ENCODE measurements around the gene CSNK1G1.
"Not testable (repeated sequence)": the region's sequence is repeated elsewhere in the genome, so short reads cannot be mapped to it uniquely, and the experiment has no call there.

Gene CSNK1G1

DNA sequence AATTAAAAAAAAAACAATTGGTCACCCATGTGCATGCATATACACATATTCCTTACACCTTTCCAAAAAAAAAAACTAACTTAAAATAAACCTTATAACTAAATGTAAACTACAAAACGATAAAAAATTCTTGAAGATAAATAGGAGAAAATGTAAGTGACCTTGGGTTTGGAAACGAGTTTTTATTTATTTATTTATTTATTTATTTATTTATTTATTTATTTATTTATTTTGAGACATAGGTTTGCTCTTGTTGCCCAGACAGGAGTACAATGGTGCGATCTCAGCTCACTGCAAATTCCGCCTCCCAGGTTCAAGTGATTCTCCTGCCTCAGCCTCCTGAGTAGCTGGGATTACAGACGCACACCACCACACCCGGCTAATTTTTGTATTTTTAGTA, 9.7 kb downstream of the CSNK1G1 start:
- not testable (repeated sequence) for H3K9me3 ChIP-seq (ENCODE audit: low read length); H3K4me3 ChIP-seq (ENCODE audit: low read depth in 1 of 2, low read length in 2 of 2); H3K9ac ChIP-seq (ENCODE audit: low read length); H3K27me3 ChIP-seq (ENCODE audit: control insufficient read depth in 1 of 2, insufficient read depth in 2 of 2, low read length in 2 of 2); H3K4me1 ChIP-seq (ENCODE audit: insufficient read depth, low read length); H3K36me3 ChIP-seq (ENCODE audit: insufficient read depth, low read length); H3K27ac ChIP-seq (ENCODE audit: low read depth, low read length)

DNA sequence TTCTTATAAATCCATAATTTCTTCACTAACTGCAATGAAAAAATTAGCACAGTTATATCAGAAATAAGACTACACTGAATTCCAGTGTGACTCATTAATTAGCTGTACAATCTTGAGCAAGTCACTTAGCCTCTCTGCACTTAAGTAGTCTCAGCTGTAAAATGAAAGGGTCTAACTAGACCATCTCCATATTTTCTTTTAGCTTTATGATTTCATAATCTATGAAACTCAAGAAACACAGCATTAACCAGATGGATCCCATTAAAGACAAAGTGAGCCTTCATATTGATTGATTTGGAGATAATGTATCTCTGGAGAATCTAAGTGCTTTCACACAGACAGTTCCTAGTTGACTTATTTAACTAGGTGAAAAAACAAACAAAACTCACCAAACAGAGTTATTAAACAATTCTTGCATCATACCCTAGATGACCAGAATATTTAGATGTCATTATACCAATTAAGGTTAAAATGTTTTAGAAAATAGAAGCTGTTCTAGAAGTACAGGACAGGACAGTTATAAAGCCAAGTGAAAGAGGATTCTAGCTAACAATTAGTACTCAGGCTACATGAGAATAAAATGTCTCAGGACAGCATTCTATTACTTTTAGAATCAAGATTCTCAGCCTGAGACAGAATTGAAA, 11.2 kb downstream of the CSNK1G1 start:
- H3K27ac ChIP-seq (ENCODE audit: low read depth, low read length) = no peak overlapping the region
- no peak overlapping the region for H3K9ac ChIP-seq (ENCODE audit: low read length)

GRCh38 chr15:64343841-64344240, 12.1 kb downstream of the CSNK1G1 start:
- no peak overlapping the region for H3K27ac ChIP-seq (ENCODE audit: low read depth, low read length)
- no peaks in the 10 kb centered on the region for H3K36me3 ChIP-seq (ENCODE audit: insufficient read depth, low read length)
- H3K9me3 ChIP-seq (ENCODE audit: low read length) = no peaks in the 10 kb centered on the region
- H3K27me3 ChIP-seq (ENCODE audit: control insufficient read depth in 1 of 2, insufficient read depth in 2 of 2, low read length in 2 of 2) = no peaks in the 10 kb centered on the region
- H3K9ac ChIP-seq (ENCODE audit: low read length) = no peak overlapping the region
- H3K4me1 ChIP-seq (ENCODE audit: insufficient read depth, low read length) = no peaks in the 10 kb centered on the region
- H3K4me3 ChIP-seq (ENCODE audit: low read depth in 1 of 2, low read length in 2 of 2) = no peak overlapping the region

More for the DNA sequence above, 11.2 kb downstream of the CSNK1G1 start:
- Histone ChIP-seq H3K27me3 (ENCODE audit: control insufficient read depth in 1 of 2, insufficient read depth in 2 of 2, low read length in 2 of 2) (no peaks in the 10 kb centered on the region), H3K9me3 (ENCODE audit: low read length) (no peaks in the 10 kb centered on the region), H3K4me1 (ENCODE audit: insufficient read depth, low read length) (no peaks in the 10 kb centered on the region), H3K4me3 (ENCODE audit: low read depth in 1 of 2, low read length in 2 of 2) (no peak overlapping the region), H3K36me3 (ENCODE audit: insufficient read depth, low read length) (no peaks in the 10 kb centered on the region)

DNA sequence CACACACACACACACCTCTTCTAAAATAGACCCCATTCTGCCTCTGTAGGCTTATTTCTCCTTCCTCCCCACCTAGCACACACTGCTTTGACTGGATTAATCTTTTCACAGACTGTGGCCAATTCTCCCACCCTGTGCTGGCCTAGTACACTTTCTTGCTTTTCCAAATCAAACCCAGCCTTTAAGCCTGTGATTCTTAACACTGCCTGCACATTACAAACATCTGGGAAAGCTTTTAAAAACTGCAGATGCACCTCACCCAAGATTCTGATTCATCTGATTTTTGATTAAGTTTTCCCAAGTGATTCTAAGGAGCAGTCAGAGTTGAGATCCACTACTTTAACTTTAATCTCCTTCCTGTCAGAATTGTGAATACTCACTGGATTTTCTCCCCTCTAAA, 12.8 kb downstream of the CSNK1G1 start:
- Histone ChIP-seq H3K36me3 (ENCODE audit: insufficient read depth, low read length) (no peaks in the 10 kb centered on the region), H3K27me3 (ENCODE audit: control insufficient read depth in 1 of 2, insufficient read depth in 2 of 2, low read length in 2 of 2) (no peaks in the 10 kb centered on the region), H3K4me1 (ENCODE audit: insufficient read depth, low read length) (no peaks in the 10 kb centered on the region), H3K4me3 (ENCODE audit: low read depth in 1 of 2, low read length in 2 of 2) (no peak overlapping the region), H3K9me3 (ENCODE audit: low read length) (no peaks in the 10 kb centered on the region), H3K9ac (ENCODE audit: low read length) (no peak overlapping the region), H3K27ac (ENCODE audit: low read depth, low read length) (no peak overlapping the region)

DNA sequence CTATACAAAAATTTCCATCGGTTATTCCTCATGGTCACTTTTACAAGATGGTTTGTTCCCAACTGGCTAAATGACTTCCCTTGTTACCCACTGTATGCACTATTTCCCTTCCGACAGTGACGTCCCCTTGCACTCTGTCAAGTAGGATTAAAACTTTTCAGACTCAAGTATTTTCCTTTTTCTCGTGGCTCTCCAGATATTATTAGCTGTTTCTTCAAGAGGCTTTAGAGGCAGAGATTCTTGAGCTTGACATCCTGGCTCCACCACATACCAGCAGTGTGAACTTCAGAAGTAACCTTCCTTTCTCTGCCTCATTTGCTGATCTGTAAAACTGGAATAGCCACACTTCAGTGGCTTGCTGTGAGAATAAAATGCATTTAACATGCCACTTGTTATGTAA, 14.0 kb downstream of the CSNK1G1 start:
- Histone ChIP-seq H3K9me3 (ENCODE audit: low read length) (no peaks in the 10 kb centered on the region), H3K36me3 (ENCODE audit: insufficient read depth, low read length) (no peaks in the 10 kb centered on the region), H3K27ac (ENCODE audit: low read depth, low read length) (no peak overlapping the region), H3K9ac (ENCODE audit: low read length) (no peak overlapping the region), H3K4me1 (ENCODE audit: insufficient read depth, low read length) (no peaks in the 10 kb centered on the region), H3K27me3 (ENCODE audit: control insufficient read depth in 1 of 2, insufficient read depth in 2 of 2, low read length in 2 of 2) (no peaks in the 10 kb centered on the region), H3K4me3 (ENCODE audit: low read depth in 1 of 2, low read length in 2 of 2) (no peak overlapping the region)

- Histone ChIP-seq H3K9me3 (ENCODE audit: low read length) (no peaks in the 10 kb centered on the region), H3K9ac (ENCODE audit: low read length) (no peak overlapping the region), H3K36me3 (ENCODE audit: insufficient read depth, low read length) (no peaks in the 10 kb centered on the region), H3K27me3 (ENCODE audit: control insufficient read depth in 1 of 2, insufficient read depth in 2 of 2, low read length in 2 of 2) (no peaks in the 10 kb centered on the region), H3K4me3 (ENCODE audit: low read depth in 1 of 2, low read length in 2 of 2) (no peak overlapping the region), H3K27ac (ENCODE audit: low read depth, low read length) (no peak overlapping the region), H3K4me1 (ENCODE audit: insufficient read depth, low read length) (no peaks in the 10 kb centered on the region)
These were observed 15.6 kb downstream of the CSNK1G1 start for GRCh38 chr15:64340355-64340754.

DNA sequence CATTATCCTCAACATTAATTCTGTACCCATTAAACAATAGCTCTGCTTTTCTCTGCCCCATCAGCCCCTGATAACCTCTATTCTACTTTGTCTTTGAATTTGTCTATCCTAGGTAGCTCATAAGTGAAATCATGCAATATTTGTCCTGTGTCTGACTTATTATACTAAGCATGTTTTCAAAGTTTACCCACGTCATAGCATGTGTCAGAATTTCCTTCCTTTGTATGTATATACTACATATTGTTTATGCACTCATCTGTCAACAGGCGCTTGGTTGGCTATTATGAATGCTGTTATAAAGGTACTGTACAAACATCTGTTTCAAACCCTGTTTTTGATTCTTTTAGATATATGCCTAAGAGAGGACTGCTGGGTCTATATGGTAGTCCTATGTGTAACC, 18.2 kb downstream of the CSNK1G1 start:
- H3K9ac ChIP-seq (ENCODE audit: low read length) = no peak overlapping the region

GRCh38 chr15:64333986-64334929, 21.7 kb downstream of the CSNK1G1 start:
- no peaks in the 10 kb centered on the region for H3K4me1 ChIP-seq (ENCODE audit: insufficient read depth, low read length)
- no peak overlapping the region for H3K9ac ChIP-seq (ENCODE audit: low read length)
- no peaks in the 10 kb centered on the region for H3K36me3 ChIP-seq (ENCODE audit: insufficient read depth, low read length)
- no peak overlapping the region for H3K27ac ChIP-seq (ENCODE audit: low read depth, low read length)
- H3K27me3 ChIP-seq (ENCODE audit: control insufficient read depth in 1 of 2, insufficient read depth in 2 of 2, low read length in 2 of 2) = no peaks in the 10 kb centered on the region
- H3K9me3 ChIP-seq (ENCODE audit: low read length) = no peaks in the 10 kb centered on the region
- no peak overlapping the region for H3K4me3 ChIP-seq (ENCODE audit: low read depth in 1 of 2, low read length in 2 of 2)

More for the DNA sequence above, 18.2 kb downstream of the CSNK1G1 start:
- H3K9me3 ChIP-seq (ENCODE audit: low read length) = no peaks in the 10 kb centered on the region
- no peaks in the 10 kb centered on the region for H3K27me3 ChIP-seq (ENCODE audit: control insufficient read depth in 1 of 2, insufficient read depth in 2 of 2, low read length in 2 of 2)
- H3K36me3 ChIP-seq (ENCODE audit: insufficient read depth, low read length) = no peaks in the 10 kb centered on the region
- no peak overlapping the region for H3K4me3 ChIP-seq (ENCODE audit: low read depth in 1 of 2, low read length in 2 of 2)
- no peak overlapping the region for H3K27ac ChIP-seq (ENCODE audit: low read depth, low read length)
- H3K4me1 ChIP-seq (ENCODE audit: insufficient read depth, low read length) = no peaks in the 10 kb centered on the region

GRCh38 chr15:64333516-64333915, 22.5 kb downstream of the CSNK1G1 start:
- no peaks in the 10 kb centered on the region for H3K4me1 ChIP-seq (ENCODE audit: insufficient read depth, low read length)
- H3K36me3 ChIP-seq (ENCODE audit: insufficient read depth, low read length) = no peaks in the 10 kb centered on the region
- H3K27me3 ChIP-seq (ENCODE audit: control insufficient read depth in 1 of 2, insufficient read depth in 2 of 2, low read length in 2 of 2) = no peaks in the 10 kb centered on the region
- no peak overlapping the region for H3K9ac ChIP-seq (ENCODE audit: low read length)
- no peak overlapping the region for H3K27ac ChIP-seq (ENCODE audit: low read depth, low read length)
- H3K4me3 ChIP-seq (ENCODE audit: low read depth in 1 of 2, low read length in 2 of 2) = no peak overlapping the region
- no peaks in the 10 kb centered on the region for H3K9me3 ChIP-seq (ENCODE audit: low read length)

GRCh38 chr15:64331668-64332067, 24.3 kb downstream of the CSNK1G1 start:
- H3K4me3 ChIP-seq (ENCODE audit: low read depth in 1 of 2, low read length in 2 of 2); H3K9ac ChIP-seq (ENCODE audit: low read length); H3K4me1 ChIP-seq (ENCODE audit: insufficient read depth, low read length); H3K27ac ChIP-seq (ENCODE audit: low read depth, low read length); H3K9me3 ChIP-seq (ENCODE audit: low read length); H3K27me3 ChIP-seq (ENCODE audit: control insufficient read depth in 1 of 2, insufficient read depth in 2 of 2, low read length in 2 of 2); H3K36me3 ChIP-seq (ENCODE audit: insufficient read depth, low read length): not testable (repeated sequence)

DNA sequence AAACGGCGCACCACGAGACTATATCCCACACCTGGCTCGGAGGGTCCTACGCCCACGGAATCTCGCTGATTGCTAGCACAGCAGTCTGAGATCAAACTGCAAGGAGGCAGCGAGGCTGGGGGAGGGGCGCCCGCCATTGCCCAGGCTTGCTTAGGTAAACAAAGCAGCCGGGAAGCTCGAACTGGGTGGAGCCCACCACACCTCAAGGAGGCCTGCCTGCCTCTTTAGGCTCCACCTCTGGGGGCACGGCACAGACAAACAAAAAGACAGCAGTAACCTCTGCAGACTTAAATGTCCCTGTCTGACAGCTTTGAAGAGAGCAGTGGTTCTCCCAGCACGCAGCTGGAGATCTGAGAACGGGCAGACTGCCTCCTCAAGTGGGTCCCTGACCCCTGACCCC, 29.0 kb downstream of the CSNK1G1 start:
- H3K9me3 ChIP-seq (ENCODE audit: low read length); H3K4me1 ChIP-seq (ENCODE audit: insufficient read depth, low read length); H3K4me3 ChIP-seq (ENCODE audit: low read depth in 1 of 2, low read length in 2 of 2); H3K9ac ChIP-seq (ENCODE audit: low read length); H3K27ac ChIP-seq (ENCODE audit: low read depth, low read length); H3K36me3 ChIP-seq (ENCODE audit: insufficient read depth, low read length); H3K27me3 ChIP-seq (ENCODE audit: control insufficient read depth in 1 of 2, insufficient read depth in 2 of 2, low read length in 2 of 2): not testable (repeated sequence)

GRCh38 chr15:64326458-64326857, 29.5 kb downstream of the CSNK1G1 start:
- not testable (repeated sequence) for H3K4me3 ChIP-seq (ENCODE audit: low read depth in 1 of 2, low read length in 2 of 2); H3K4me1 ChIP-seq (ENCODE audit: insufficient read depth, low read length); H3K27me3 ChIP-seq (ENCODE audit: control insufficient read depth in 1 of 2, insufficient read depth in 2 of 2, low read length in 2 of 2); H3K36me3 ChIP-seq (ENCODE audit: insufficient read depth, low read length); H3K9ac ChIP-seq (ENCODE audit: low read length); H3K27ac ChIP-seq (ENCODE audit: low read depth, low read length); H3K9me3 ChIP-seq (ENCODE audit: low read length)
